Stimulated activated CD4-positive, alpha-beta T cell treated with anti-CD3 and anti-CD28 coated beads, Interleukin-2, amount 100 ng/mL, for 48 hours (primary cell): ENCODE results near the gene MYO10.
"Not testable (repeated sequence)": the region's sequence is repeated elsewhere in the genome, so short reads cannot be mapped to it uniquely, and the experiment has no call there.

ENCODE experiments used
- DNase-seq, 2 donors: peaks; one replicate each; pipeline ENCODE4 v3.0.0-alpha.2; 2020

MYO10 gene

DNA sequence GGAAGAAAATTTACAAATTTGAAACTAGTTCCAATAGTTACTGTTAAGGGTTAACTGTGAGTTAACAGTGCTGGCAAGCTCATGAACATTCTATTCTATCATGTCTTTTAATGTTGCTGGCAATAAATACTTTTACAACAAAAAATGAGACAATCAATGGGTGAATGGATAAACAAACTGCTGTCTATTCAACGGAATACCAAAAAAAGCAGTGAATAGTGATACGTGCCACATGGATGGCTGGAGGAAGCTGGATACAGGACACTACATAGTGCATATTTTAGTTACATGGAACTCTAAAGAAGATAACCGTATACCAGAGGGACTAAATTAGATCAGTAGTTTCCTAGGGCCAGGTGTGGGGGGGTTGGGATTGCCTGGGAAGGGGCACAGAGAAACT is 163.5 kb downstream of the MYO10 start:
- no peak for DNase-seq

DNA sequence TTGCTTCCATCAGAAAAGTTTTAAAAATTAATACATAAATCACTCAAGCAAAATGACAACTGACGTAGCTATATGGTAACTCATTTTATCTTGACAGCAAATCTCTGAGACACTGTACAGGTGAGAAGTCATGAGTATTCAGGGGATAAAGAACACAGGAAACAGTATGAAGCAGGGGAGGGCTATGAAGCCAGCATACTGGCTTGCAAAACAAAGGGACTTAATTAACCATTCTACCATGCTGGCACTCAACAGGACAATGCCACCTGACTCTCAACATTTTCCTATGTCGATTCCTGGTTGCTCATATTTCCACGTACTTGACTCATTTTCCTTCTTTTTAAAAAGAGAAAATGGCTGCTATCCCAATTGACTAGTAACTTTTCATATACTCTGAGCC is 167.9 kb downstream of the MYO10 start:
- no peak for DNase-seq

DNA sequence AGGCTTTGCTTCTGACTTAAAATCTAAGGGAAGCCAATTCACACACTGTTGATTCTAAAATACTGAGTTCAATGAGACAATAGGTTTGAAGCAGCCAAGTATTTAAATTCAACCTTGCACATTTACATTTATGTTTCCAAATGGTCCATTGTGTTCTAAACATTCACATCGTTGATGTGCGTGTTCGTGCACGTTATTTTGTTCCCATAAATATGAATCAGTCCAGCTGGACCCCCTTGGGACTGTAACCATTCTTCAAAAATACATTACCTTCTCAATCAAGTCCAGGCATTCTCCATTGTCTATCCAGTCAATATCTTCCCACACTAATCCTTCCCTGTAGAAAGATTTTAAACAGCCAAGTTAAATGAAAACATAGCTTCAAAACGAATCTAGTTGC is 172.9 kb downstream of the MYO10 start:
- no peak for DNase-seq

DNA sequence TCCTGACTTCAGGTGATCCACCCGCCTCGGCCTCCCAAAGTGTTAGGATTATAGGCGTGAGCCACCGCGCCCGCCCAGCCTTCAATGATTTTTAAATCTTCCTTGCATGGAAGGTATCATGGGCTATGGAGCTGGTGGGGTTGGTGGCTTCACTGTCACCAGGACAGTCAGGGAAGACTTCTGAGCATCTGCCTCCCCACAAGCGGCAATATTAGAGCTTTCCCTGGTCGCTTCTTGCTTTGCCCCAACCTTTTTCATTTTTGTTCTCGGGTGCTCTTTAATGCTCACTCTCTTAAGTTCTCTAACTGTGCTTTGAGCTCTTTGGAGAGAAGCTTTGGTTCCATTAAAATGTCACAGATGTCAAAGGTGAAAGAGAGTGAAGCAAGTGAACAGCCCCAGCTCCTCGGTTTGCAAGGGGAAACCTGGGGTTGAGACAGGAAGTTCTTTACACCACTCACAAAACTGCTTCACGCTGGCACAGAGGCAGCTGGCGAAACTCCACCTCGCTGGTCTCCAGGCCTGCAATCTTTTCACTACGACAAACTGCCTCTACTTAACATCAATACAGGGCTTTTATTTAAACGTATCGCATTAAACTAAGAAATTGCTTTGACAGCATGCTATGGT is 176.8 kb downstream of the MYO10 start:
- DNase-seq, result peak in 1 of 2 donors; percentile 9

DNA sequence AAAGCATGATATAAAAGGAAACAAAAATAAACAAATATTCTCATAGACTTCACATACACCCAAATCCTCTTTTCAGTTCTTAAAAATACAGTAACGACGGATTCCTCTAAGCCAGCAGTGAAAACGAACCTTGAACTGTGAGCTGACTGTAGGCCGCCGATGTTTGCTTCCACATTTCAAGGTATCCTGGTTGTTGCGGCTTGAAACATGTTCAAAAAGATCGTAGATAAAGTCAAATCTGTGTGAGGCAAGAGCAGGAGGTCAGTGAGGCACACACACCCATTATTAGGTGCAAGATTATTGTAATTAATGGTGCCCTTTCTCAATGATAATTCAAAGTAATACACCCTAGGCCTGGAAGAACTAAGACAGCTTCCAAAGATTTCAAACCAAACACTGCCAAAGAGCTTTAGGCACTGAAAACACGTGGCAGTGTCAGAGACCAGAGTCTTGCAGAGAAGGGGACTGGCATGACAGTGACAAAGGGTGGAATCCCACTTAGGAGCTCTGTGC is 178.0 kb downstream of the MYO10 start:
- no peak for DNase-seq

DNA sequence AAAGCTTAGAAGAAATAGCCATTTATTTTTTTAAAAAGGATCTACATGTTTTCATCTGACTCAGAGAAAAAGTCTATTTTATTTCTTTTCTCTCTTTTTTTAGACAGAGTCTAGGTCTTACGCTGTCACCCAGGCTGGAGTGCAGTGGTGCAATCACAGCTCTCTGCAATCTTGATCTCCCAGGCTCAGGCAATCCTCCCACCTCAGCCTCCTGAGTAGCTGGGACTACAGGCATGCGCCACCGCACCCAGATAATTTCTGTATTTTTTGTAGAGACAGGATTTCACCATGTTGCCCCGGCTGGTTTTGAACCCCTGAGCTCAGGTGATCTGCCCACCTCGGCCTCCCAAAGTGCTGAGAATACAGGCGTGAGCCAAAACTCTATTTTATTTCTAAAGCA is 178.5 kb downstream of the MYO10 start:
- DNase-seq, result not testable (repeated sequence)

DNA sequence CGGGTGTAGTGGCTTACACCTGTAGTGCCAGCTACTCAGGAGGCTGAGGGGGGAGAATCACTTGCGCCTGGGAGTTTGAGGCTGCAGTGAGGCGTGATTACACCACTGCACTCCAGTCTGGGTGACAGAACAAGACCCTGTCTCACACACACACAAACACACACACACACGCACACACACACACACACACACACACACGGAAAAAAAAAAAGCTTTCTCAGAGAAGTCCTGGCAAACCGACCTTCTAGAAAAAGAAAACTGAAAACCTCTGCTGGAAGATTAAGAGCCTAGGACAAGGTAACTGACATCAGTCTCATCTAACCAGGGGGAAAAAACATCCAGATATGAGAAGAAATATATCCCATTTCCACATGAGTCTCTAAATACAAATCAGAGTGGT is 178.9 kb downstream of the MYO10 start:
- no peak for DNase-seq

DNA sequence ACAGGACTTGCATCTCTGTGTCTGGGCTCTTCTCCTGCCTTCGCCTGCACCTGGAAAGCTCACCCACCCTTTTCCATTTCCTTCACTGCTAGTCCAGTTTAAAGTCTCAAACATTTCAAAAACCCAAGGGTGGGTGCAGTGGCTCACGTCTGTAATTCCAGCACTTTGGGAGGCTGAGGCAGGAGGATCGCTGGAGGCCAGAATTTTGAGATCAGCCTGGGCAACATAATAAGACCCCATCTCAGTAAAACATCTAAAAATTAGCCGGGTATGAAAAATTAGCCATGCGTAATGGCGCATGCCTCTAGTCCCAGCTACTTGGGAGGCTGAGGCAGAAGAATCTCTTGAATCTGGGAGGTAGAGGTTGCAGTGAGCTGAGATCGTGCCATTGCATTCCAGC is 179.4 kb downstream of the MYO10 start:
- no peak for DNase-seq

DNA sequence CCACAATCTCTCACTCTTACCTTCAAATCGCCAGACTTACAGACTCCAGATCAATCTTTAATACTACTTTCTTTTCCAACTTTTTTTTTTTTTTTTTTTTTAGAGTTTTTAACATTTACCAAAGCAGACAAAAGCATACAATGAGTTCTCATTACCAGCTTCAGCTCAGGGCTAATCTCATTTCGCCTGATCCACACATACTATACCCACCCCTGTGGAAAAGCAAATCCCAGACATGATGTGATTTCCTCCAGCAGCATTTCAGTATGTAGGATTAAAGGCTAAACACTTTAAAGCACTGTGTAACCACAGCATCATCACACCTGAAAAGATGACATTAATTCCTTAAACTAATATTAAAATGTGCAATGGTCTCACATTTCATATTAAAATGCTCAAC is 180.4 kb downstream of the MYO10 start:
- no peak for DNase-seq

DNA sequence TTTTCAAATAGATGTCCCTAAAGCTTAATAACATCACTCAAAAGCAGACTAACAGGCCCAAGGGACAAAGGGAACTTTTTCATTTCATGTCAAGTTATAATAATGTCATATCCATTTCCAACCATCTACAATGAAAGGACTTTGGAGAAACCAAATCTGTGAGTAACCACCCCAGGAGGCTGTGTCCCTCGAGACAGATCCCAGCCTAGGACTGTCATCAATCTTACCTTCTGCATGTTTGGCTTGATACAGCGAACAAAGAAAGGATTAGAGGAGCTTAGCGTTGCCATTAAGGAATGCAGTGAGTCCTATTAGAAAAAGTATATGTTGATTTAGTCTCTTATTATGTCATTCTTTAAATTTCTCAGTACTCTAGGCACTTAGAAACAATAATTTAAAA is 181.5 kb downstream of the MYO10 start:
- DNase-seq, result no peak

DNA sequence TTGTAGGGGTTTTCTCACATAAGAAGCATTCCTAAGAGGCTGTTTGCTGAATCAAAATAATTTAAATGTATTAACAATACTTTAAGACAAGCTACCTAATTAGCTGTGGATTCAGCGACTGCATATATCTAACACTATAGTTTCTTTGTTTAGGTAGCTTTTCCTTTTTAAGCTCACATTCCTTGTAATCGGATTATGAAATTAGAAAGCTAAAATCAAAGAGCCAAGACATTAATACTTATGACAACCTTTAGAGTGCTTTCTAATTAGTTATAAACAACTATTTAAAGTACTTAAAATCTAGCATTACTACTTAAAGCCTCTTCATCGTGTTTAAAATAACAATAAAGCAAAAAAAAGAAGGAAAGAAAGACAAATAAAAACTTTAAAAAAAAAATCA is 182.0 kb downstream of the MYO10 start:
- no peak for DNase-seq

DNA sequence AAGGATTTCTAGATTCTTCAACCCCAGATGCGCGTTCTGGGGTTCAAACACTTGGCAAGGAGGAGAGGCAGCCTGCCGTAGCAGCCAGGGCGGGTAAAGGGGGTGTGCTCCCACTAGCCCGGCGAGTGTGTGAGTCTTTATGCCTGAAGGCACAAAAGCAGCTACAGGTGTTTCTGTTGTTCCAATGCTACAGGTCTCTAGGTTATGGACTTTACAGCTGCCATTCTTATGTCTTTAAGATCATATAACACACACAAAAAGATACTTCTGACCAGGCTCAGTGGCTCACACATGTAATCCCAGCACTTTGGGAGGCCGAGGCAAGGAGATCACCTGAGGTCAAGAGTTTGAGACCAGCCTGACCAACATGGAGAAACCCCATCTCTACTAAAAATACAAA is 185.6 kb downstream of the MYO10 start:
- no peak for DNase-seq

DNA sequence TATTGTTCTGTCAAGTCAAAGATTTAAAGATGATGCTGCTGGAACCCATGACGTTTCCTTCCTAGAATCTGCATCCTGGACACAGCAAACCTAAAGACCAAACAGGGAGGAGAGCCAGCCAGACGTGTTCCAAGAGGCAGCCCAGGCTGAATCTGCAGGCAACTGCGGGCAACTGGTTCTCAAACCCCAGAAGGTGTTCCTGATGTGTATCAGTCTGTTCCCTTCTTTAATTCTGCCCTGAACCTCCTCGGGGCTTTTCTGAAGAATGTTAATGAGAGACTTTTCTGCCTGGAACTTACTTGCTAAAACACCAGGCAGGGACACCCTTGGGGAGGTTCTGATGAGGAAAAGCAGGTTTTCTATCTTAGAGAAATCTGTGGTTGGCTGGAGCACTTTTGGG is 186.5 kb downstream of the MYO10 start:
- no peak for DNase-seq

DNA sequence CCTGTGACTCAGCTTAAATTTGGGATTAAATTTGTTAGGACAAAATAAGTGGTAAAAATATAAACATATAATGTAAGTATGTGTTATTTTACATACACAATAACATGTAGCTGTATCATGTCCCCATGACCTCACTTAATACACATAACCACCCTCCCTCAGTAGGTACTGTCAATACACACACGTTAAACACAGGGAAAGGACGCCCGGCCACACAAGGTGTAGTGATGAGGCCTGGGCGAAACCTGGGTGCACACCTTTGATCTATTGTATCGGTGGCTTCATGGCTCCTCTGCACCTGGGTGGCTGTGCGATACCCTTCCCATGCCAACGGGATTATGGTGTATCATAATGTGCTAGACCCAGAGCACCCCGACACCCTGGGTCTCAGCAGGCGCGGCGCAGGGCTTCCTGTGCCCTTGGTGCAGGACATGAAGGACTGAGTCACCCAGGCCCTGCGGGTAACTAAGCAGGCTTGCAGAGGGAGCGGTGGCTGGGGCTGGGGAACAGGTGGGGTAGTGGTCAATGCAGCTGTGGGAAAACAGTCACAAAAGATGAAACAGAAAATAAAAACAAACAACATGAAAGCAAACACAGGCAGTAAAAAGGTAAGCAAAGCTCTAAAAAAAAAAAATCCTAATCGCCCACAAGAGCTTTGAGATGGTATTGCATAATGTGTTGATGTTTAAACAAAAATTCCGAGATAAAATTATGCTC is 191.8 kb downstream of the MYO10 start:
- no peak for DNase-seq

DNA sequence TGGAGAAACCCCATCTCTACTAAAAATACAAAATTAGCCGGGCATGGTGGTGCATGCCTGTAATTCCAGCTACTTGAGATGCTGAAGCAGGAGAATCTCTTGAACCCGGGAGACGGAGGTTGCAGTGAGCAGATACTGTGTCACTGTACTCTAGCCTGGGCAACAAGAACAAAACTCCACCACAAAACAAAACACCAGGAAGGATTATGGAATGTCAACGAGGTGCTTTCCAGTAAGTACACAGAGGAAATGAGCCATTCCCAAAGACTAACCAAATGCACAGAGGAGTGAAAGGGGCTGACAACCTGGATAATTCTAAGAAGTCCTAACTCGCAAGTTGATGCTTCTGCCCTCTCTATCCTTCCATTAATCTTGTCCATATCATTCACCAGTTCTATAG is 193.2 kb downstream of the MYO10 start:
- DNase-seq, result no peak

DNA sequence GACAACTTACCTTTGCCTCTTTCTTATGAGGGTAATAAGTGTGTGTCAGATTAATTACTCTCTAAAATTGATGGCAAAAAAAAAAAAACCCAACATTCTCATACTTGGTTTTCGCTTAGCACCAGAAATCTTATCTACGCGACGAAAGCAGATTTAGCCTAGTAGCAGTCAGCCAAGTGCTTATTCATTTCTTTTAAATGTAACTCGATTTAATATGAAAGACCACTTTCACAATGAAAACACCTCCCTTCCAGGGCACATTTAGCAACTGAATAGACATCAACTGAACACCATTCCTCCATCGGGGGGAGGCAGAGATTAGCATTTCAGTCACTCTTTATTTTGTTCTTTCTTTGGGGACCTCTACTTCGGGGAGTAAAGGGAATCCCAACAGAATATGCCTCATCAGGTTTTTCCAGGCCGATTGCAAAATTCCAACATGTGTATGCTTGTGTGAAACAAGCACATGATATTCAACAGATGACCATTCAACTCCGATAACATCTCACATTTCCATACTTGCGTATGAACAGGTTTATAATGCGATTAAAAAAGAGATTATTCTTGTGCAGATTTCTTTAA is 195.2 kb downstream of the MYO10 start:
- no peak for DNase-seq

DNA sequence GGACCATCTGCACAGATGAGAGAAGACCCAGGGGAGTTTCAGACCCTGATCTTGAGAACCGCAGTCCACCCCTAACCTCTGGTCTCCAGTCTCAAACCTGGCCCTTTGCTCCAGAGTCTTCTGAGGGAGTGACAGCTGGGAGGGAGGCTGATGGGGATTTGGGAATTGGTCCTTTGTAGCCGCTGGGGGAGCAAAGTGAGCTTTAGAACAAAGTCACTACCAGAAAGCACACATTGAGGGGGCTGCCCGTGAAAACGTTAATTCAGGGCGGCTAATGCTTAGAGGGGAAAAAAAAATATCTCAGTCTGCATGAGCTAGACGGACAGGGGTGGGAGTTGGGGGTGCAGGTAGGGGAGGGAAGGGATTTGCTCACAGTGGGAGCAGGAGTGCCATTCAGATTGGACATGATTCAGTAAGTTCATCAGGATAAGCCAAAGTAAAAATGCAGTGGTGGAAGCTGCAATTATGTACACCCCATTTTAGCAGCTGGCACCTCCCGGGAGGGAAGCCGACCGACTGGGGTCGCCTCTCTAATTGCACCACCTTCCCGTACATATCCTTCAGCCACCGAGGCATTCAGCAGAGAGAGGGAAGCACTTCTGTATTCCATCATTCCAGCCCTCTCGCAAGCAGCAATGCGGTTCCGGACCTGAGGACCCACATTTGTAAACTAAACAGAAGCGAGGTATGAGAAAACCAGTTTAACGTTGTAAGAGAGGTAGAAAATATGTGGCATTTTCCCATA is 195.8 kb downstream of the MYO10 start:
- no peak for DNase-seq

DNA sequence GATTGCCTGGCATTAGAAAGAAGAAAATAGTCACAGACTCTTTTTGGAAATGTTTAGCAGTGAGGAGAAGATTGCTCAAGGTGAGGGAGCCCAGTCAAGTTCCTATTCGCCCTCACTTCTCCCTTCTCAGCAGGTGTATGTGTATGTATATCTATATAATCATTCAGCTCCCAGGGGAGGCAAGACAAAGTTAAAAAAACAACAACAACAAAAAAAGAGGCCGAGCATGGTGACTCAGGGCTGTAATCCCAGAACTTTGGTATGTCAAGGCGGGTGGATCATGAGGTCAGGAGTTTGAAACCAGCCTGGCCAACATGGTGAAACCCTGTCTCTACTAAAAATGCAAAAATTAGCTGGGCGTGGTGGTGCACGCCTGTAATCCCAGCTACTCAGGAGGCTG is 197.7 kb downstream of the MYO10 start:
- not testable (repeated sequence) for DNase-seq

DNA sequence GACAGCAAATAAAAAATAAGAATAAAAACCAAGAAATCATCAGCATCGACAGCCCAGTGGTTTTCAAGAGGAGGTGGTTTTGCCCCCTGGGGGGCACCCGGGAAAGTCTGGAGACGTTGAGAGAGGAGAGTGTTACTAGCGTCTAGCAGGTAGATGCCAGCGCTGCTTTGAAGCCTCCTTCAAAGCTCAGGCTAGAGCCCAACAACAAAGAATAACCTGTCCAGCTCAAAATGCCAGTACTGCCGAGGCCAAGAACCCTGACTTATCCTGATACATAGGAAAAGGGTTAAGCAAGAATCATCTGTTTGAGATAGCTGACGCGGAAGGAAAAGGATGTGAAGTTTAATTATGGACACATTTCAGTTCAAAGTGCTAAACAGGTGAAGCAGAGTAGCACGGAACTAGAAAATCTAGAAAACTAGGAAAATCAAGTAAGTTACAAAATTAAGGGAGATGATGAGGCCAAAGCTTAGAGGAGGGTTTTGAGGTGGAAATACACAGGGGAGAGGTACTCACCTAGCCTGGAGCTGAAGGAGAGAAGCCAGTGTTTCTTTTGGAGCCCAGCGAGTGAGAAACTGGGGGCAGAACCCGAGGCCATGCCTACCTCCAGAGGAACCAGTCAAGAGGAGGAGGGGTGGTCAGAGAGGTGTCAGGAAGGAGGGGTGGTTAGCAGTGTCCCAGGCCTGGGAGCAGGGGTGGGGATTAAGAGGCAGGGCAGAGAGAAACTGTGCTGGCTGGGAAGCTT is 198.3 kb downstream of the MYO10 start:
- DNase-seq, result no peak

DNA sequence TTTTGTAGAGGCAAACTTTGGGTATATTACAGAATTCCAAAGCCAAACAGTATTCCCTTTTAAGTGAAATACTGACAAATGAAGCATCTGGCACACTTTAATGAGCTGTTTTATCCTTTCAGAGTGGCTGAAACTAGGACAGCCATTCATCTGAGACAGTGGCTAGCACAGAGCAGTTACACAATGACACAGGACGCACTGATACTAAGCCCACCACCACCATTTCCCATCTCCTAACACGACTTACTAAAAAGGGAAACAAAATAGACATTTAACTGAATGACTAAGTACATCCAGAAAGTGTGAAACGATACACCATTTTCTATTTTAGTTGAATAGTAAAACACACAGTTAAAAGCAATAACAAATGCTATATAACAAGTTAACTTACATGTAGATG is 198.9 kb downstream of the MYO10 start:
- DNase-seq, result no peak

DNA sequence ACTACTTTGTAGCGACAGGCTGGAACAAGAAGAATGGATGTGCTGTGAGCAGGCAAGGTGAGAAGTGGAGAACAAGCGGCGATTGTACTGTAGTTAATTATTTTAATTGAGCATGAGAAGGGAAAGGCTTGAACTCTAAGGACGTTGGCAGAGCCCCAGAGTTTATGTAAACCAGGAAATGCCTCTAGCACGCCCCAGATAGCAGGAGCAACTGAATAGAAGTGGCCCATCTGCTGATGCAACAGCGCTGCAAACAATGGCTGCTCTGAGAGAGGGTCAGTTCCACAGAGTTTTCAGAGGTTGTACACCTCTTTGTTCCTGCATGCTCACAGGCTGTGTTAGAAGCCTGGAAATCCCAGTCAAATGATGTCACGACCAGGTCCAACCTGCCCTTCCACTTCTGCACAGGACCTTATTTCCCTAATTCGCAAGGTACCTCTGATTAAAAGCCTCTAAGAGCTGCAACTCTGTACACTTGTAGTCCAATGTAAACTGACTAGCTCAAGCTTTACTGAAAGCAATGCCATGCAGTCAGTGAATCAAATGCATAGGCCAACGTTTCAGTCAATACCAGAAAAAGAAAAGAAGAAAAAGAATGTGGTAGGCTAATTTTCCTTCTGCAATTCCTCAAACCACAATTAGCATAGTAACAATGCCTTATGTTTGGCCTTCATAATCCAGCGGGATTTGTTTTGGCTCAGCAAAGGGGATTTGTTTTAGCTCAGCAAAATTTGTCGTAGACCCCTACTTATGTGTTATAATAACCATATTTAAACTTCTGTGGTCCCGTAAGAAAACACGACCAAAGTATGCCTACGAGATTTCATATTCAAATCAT is 199.7 kb downstream of the MYO10 start:
- no peak for DNase-seq
